Testis (tissue), 3 donors: ENCODE measurements around the gene TSSC4. TPM values are rescaled to one million over a fixed set of nuclear protein-coding genes. Genes with fewer than 3 reads are reported as not detected.

Experiments
- DNase-seq: peaks from one replicate; pipeline ENCODE4 v3.0.0-alpha.2; 2019
- H3K27ac ChIP-seq, 2 donors: fragments of 200-600 bp; sonication (generic); one replicate each; pipeline ENCODE4 v1.5.1; 2019
- H3K27me3 ChIP-seq: fragments of 200-600 bp; sonication (generic); one replicate; pipeline ENCODE4 v1.5.1; 2019
- H3K36me3 ChIP-seq: fragments of 200-600 bp; sonication (generic); one replicate; pipeline ENCODE4 v1.5.1; 2017; ENCODE audit warnings: low read depth; ENCODE audit errors: missing control alignments
- H3K4me1 ChIP-seq: fragments of 200-600 bp; sonication (generic); one replicate; pipeline ENCODE4 v1.5.1; 2019
- H3K4me3 ChIP-seq, 2 donors: fragments of 200-600 bp; sonication (generic); one replicate each; pipeline ENCODE4 v1.5.1; 2017 to 2019
- H3K9me3 ChIP-seq: fragments of 200-600 bp; sonication (generic); one replicate; pipeline ENCODE4 v1.5.1; 2017
- CTCF ChIP-seq, 3 experiments: fragments of 450-650 bp in 2 of 3; fragments of 200-600 bp in 1 of 3; sonication (generic) in 1 of 3; IDR thresholded peaks; one replicate each; pipeline ENCODE4 v1.5.1; 2016 to 2019; ENCODE audit warnings: antibody characterized with exemption in 3 of 3, mild to moderate bottlenecking in 2 of 3, moderate library complexity in 1 of 3
- POLR2A ChIP-seq: fragments of 450-650 bp; IDR thresholded peaks from one replicate; pipeline ENCODE4 v1.6.1; 2017; ENCODE audit warnings: antibody characterized with exemption, mild to moderate bottlenecking, moderate library complexity
- WGBS, 2 donors: methylation state at CpG; one replicate each; pipeline ENCODE4 v1.1.5; 2018; 5-methylcytosine and 5-hydroxymethylcytosine counted together
- intact Hi-C: fragments of 100-400 bp; cut with DNase I; formaldehyde crosslinking; loops from one replicate; pipeline ENCODE4 v1.15.1; 2023; ENCODE audit warnings: low total_unique reads
- polyA plus RNA-seq: library from polyadenylated mRNA; stranded (reverse); fragments of 350-450 nt; fragmentation: Illumina TruSeq; extraction: RNeasy Lipid Tissue Mini Kit (QIAGEN cat#74804); gene quantifications from one replicate; pipeline ENCODE4 v1.2.3, GENCODE V29; 2014; ENCODE audit warnings: low read depth, low replicate concordance; ENCODE audit not compliant: insufficient read depth
- total RNA-seq, 2 donors: library from RNA; depleted of rRNA; stranded (reverse); fragments of >200 nt; gene quantifications; one replicate each; pipeline ENCODE4 v1.2.3, GENCODE V29; 2016

TSSC4 gene
- total and polyA plus RNA-seq, 3 donors from 2014 or later = 87.4 to 133 (median 95.5) TPM

GRCh38 chr11:2431395-2431794 is 30.8 kb downstream of the TSSC4 start:
- H3K4me3 ChIP-seq = no peak overlapping the region
- WGBS, 2 donors = 82 to 83% methylated on average over 1 of the region's 1 CpG
- no peaks in the 10 kb centered on the region for H3K4me1 ChIP-seq
- no peaks in the 10 kb centered on the region for H3K9me3 ChIP-seq
- H3K36me3 ChIP-seq = no peaks in the 10 kb centered on the region
- intact Hi-C loops = no loop called here
- no peak for DNase-seq
- no peaks in the 10 kb centered on the region for H3K27me3 ChIP-seq
- no peak for TF ChIP-seq POLR2A
- TF ChIP-seq CTCF (IDR thresholded peaks at IDR 0.05) = no peak
- no peak overlapping the region for H3K27ac ChIP-seq

- 83% methylated on average over 15 of the region's 15 CpGs; no CpG with 5 or more reads in 1 of the 2 donors for WGBS, 2 donors
- no peaks in the 10 kb centered on the region for H3K27me3 ChIP-seq
- DNase-seq = no peak
- H3K27ac ChIP-seq = no peak overlapping the region
- intact Hi-C loops = no loop called here
- H3K36me3 ChIP-seq = no peaks in the 10 kb centered on the region
- H3K9me3 ChIP-seq = no peaks in the 10 kb centered on the region
- TF ChIP-seq POLR2A (no peak), CTCF (IDR thresholded peaks at IDR 0.05) (no peak)
- no peak overlapping the region for H3K4me3 ChIP-seq
- H3K4me1 ChIP-seq = no peaks in the 10 kb centered on the region
Observed at GRCh38 chr11:2432171-2432621, 31.6 kb downstream of the TSSC4 start.

GRCh38 chr11:2432628-2433071 is 32.1 kb downstream of the TSSC4 start:
- TF ChIP-seq CTCF (IDR thresholded peaks at IDR 0.05) = no peak
- H3K9me3 ChIP-seq = no peaks in the 10 kb centered on the region
- no peaks in the 10 kb centered on the region for H3K27me3 ChIP-seq
- no peak overlapping the region for H3K4me3 ChIP-seq
- no peaks in the 10 kb centered on the region for H3K4me1 ChIP-seq
- no peaks in the 10 kb centered on the region for H3K36me3 ChIP-seq
- WGBS, 2 donors = 95% methylated on average over 13 of the region's 13 CpGs; no CpG with 5 or more reads in 1 of the 2 donors
- H3K27ac ChIP-seq = no peak overlapping the region
- intact Hi-C loops = no loop called here
- no peak for DNase-seq

GRCh38 chr11:2433106-2433925 is 32.8 kb downstream of the TSSC4 start:
- 74 to 87% methylated on average over 9 to 22 of the region's 22 CpGs for WGBS, 2 donors
- intact Hi-C loops = no loop called here

More at GRCh38 chr11:2433106-2433925, 32.8 kb downstream of the TSSC4 start:
- no peaks in the 10 kb centered on the region for H3K9me3 ChIP-seq
- DNase-seq = no peak
- H3K27ac ChIP-seq = no peak overlapping the region
- no peaks in the 10 kb centered on the region for H3K4me1 ChIP-seq
- H3K27me3 ChIP-seq = no peaks in the 10 kb centered on the region
- H3K4me3 ChIP-seq = no peak overlapping the region
- TF ChIP-seq CTCF (IDR thresholded peaks at IDR 0.05) (no peak), POLR2A (no peak)
- H3K36me3 ChIP-seq = no peaks in the 10 kb centered on the region
